KMS-11 (cell line): ENCODE results near the gene DAPP1.

Experiments used
- H2AFZ ChIP-seq: fragments of 200-600 bp; sonication (generic); 2 replicates; pipeline ENCODE4 v1.6.1; 2016; ENCODE audit warnings: antibody characterized with exemption, mixed run types, low read depth
- H3K27ac ChIP-seq: fragments of 200-600 bp; sonication (generic); 2 replicates; pipeline ENCODE4 v1.6.1; 2016; ENCODE audit warnings: mild to moderate bottlenecking, mixed run types
- H3K27me3 ChIP-seq: fragments of 200-600 bp; sonication (generic); 2 replicates; pipeline ENCODE4 v1.6.1; 2017; ENCODE audit warnings: mild to moderate bottlenecking, low read depth, mixed run types, moderate library complexity; ENCODE audit not compliant: insufficient read depth
- H3K36me3 ChIP-seq: fragments of 200-600 bp; sonication (generic); 2 replicates; pipeline ENCODE4 v1.6.1; 2017; ENCODE audit warnings: mild to moderate bottlenecking, mixed run types; ENCODE audit not compliant: insufficient read depth
- H3K4me1 ChIP-seq: fragments of 200-600 bp; sonication (generic); 2 replicates; pipeline ENCODE4 v1.6.1; 2016; ENCODE audit warnings: mild to moderate bottlenecking, low read depth, mixed run types; ENCODE audit not compliant: poor library complexity, severe bottlenecking
- H3K4me2 ChIP-seq: fragments of 200-600 bp; sonication (generic); 2 replicates; pipeline ENCODE4 v1.7.0; 2016; ENCODE audit warnings: mild to moderate bottlenecking, mixed run types
- H3K4me3 ChIP-seq: fragments of 200-600 bp; sonication (generic); IDR thresholded peaks from 2 replicates; pipeline ENCODE4 v1.6.1; 2017; ENCODE audit warnings: low read depth, low read length, mixed read lengths; ENCODE audit not compliant: insufficient read depth
- H3K79me2 ChIP-seq: fragments of 200-600 bp; sonication (generic); 2 replicates; pipeline ENCODE4 v1.6.1; 2016; ENCODE audit warnings: low read depth, mixed run types; ENCODE audit not compliant: insufficient read depth
- H3K9ac ChIP-seq: fragments of 200-600 bp; sonication (generic); 2 replicates; pipeline ENCODE4 v1.6.1; 2016; ENCODE audit warnings: mild to moderate bottlenecking, mixed run types
- H4K20me1 ChIP-seq: fragments of 200-600 bp; sonication (generic); 2 replicates; pipeline ENCODE4 v1.6.1; 2016; ENCODE audit warnings: mild to moderate bottlenecking, mixed run types; ENCODE audit not compliant: insufficient read depth
- TF ChIP-seq, protein P1 (sequence below): fragments of 200-600 bp; sonication (generic); conservative IDR thresholded peaks from 2 replicates; pipeline ENCODE4 v1.6.1; 2017; ENCODE audit warnings: low read depth, mild to moderate bottlenecking, antibody characterized with exemption, low read length, moderate library complexity, mixed read lengths

Gene DAPP1

GRCh38 chr4:99800332-99801004 is 16.2 kb upstream of the DAPP1 start:
- no peak overlapping the region for H3K9ac ChIP-seq
- no peaks in the 10 kb centered on the region for H3K27me3 ChIP-seq
- no peak overlapping the region for H2AFZ ChIP-seq
- H3K79me2 ChIP-seq = no peaks in the 10 kb centered on the region
- no peak overlapping the region for H3K4me3 ChIP-seq
- H4K20me1 ChIP-seq = no peaks in the 10 kb centered on the region
- H3K4me1 ChIP-seq = no peaks in the 10 kb centered on the region
- TF ChIP-seq, protein P1, sequence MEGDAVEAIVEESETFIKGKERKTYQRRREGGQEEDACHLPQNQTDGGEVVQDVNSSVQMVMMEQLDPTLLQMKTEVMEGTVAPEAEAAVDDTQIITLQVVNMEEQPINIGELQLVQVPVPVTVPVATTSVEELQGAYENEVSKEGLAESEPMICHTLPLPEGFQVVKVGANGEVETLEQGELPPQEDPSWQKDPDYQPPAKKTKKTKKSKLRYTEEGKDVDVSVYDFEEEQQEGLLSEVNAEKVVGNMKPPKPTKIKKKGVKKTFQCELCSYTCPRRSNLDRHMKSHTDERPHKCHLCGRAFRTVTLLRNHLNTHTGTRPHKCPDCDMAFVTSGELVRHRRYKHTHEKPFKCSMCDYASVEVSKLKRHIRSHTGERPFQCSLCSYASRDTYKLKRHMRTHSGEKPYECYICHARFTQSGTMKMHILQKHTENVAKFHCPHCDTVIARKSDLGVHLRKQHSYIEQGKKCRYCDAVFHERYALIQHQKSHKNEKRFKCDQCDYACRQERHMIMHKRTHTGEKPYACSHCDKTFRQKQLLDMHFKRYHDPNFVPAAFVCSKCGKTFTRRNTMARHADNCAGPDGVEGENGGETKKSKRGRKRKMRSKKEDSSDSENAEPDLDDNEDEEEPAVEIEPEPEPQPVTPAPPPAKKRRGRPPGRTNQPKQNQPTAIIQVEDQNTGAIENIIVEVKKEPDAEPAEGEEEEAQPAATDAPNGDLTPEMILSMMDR = no peak
- H3K36me3 ChIP-seq = no peaks in the 10 kb centered on the region
- no peak overlapping the region for H3K27ac ChIP-seq
- H3K4me2 ChIP-seq = no peak overlapping the region

- H3K4me2 ChIP-seq = no peak overlapping the region
- no peaks in the 10 kb centered on the region for H3K27me3 ChIP-seq
- H3K4me1 ChIP-seq = no peaks in the 10 kb centered on the region
- TF ChIP-seq, protein P1 = no peak
- no peaks in the 10 kb centered on the region for H3K36me3 ChIP-seq
- no peaks in the 10 kb centered on the region for H3K79me2 ChIP-seq
- no peak overlapping the region for H3K9ac ChIP-seq
- H3K4me3 ChIP-seq = no peak overlapping the region
- H3K27ac ChIP-seq = no peak overlapping the region
- H2AFZ ChIP-seq = no peak overlapping the region
- H4K20me1 ChIP-seq = no peaks in the 10 kb centered on the region
Observed at GRCh38 chr4:99801005-99801699, 15.5 kb upstream of the DAPP1 start.

DNA sequence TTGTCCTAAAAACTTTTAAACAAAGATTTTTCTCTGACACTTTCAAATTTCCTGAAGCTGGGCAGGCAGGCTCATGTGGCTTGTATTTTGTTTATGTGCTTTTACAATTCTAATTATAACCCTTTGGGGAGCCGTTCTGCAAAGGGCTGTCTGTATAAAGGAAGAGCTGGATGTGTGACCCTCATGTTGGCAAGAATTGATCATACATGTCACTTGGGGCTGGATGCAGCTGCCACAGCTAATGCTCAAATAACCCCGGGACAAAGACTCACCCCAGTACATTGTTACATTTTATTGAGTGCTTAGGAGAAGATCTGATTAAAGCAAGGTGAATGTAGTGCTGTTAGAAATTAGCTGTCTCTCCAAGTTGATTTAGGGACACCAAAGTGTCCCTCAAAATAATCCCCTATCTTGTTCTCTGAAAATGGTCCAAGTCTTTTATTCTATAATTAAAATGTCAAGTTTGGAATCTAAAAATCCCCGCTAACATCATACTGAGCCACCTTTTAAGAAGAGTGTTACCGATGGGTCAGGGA is 13.0 kb upstream of the DAPP1 start:
- no peaks in the 10 kb centered on the region for H3K4me1 ChIP-seq
- H3K27me3 ChIP-seq = no peaks in the 10 kb centered on the region
- TF ChIP-seq, protein P1 = no peak
- H3K79me2 ChIP-seq = no peaks in the 10 kb centered on the region
- no peak overlapping the region for H3K9ac ChIP-seq
- H3K4me2 ChIP-seq = no peak overlapping the region
- no peaks in the 10 kb centered on the region for H3K36me3 ChIP-seq
- H3K27ac ChIP-seq = no peak overlapping the region
- no peak overlapping the region for H3K4me3 ChIP-seq
- no peaks in the 10 kb centered on the region for H4K20me1 ChIP-seq
- no peak overlapping the region for H2AFZ ChIP-seq

DNA sequence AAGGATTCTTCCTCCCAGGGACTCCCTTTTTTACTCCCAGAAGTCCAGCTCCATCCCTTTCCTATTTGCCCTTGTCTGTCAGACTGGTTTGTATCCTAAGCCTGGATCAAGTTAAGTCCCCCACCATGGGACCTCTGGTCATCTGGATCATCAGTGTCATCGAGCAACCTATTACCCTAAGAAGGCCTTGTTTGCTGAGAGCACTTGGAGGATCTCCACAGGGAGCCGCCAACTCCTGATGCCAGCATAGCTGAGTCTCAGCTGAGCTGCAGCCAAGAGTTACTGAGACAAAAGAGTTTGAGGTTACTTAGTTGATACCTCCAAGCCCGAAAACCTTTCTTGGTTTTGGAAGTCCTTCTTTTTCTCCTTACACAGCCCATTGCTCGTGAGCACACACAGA is 10.1 kb upstream of the DAPP1 start:
- Histone ChIP-seq H3K4me3 (no peak overlapping the region), H3K27me3 (no peaks in the 10 kb centered on the region), H3K4me1 (no peaks in the 10 kb centered on the region), H3K4me2 (no peak overlapping the region), H3K27ac (no peak overlapping the region), H3K9ac (no peak overlapping the region), H4K20me1 (no peaks in the 10 kb centered on the region), H2AFZ (no peak overlapping the region), H3K36me3 (no peaks in the 10 kb centered on the region), H3K79me2 (no peaks in the 10 kb centered on the region)
- TF ChIP-seq, protein P1 = no peak
